ENCODE measurements around the gene RCAN2.

The RCAN2 gene

GRCh38 chr6:46421939-46422338, 69.3 kb downstream of the RCAN2 start:
- TF ChIP-seq CTCF (IDR thresholded peaks at IDR 0.05; ENCODE audit: control insufficient read depth, extremely low read depth, insufficient read depth): no peak
- DNase-seq (ENCODE audit: low read depth): no peak
- H3K4me3 ChIP-seq (ENCODE audit: low read depth, low read length): no peak overlapping the region

- TF ChIP-seq CTCF (IDR thresholded peaks at IDR 0.05; ENCODE audit: control insufficient read depth, extremely low read depth, insufficient read depth): no peak
- no peak overlapping the region for H3K4me3 ChIP-seq (ENCODE audit: low read depth, low read length)
- DNase-seq (ENCODE audit: low read depth): no peak
These were observed 70.2 kb downstream of the RCAN2 start for GRCh38 chr6:46420921-46421638.

- no peak overlapping the region for H3K4me3 ChIP-seq (ENCODE audit: low read depth, low read length)
- DNase-seq (ENCODE audit: low read depth): peak; percentile 41
These were observed 71.7 kb downstream of the RCAN2 start for GRCh38 chr6:46419576-46420002.

DNA sequence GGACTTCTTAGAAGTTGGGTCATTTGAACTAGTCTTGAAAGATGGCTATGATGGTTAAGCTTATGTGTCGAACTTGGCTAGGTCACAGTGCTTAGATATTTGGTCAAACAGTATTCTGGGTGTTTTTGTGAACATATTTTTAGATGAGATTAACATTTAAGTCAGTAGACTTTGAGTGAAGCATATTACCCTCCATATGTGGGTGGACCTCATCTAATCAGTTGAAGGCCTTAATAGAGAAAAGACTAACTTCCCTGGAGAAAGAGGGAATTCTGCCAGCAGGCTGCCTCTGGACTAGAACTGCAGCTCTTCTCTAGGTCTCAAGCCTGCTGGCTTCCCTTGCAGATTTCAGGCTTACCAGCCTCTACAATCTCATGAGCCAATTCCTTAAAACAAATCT, 76.9 kb downstream of the RCAN2 start:
- no peak for DNase-seq (ENCODE audit: low read depth)
- no peak for TF ChIP-seq CTCF (IDR thresholded peaks at IDR 0.05; ENCODE audit: control insufficient read depth, extremely low read depth, insufficient read depth)
- H3K4me3 ChIP-seq (ENCODE audit: low read depth, low read length): no peak overlapping the region

More at GRCh38 chr6:46419576-46420002, 71.7 kb downstream of the RCAN2 start:
- TF ChIP-seq CTCF (IDR thresholded peaks at IDR 0.05; ENCODE audit: control insufficient read depth, extremely low read depth, insufficient read depth): peak; percentile 80

GRCh38 chr6:46412662-46413061, 78.6 kb downstream of the RCAN2 start:
- TF ChIP-seq CTCF (IDR thresholded peaks at IDR 0.05; ENCODE audit: control insufficient read depth, extremely low read depth, insufficient read depth): no peak
- H3K4me3 ChIP-seq (ENCODE audit: low read depth, low read length): no peak overlapping the region
- no peak for DNase-seq (ENCODE audit: low read depth)

DNA sequence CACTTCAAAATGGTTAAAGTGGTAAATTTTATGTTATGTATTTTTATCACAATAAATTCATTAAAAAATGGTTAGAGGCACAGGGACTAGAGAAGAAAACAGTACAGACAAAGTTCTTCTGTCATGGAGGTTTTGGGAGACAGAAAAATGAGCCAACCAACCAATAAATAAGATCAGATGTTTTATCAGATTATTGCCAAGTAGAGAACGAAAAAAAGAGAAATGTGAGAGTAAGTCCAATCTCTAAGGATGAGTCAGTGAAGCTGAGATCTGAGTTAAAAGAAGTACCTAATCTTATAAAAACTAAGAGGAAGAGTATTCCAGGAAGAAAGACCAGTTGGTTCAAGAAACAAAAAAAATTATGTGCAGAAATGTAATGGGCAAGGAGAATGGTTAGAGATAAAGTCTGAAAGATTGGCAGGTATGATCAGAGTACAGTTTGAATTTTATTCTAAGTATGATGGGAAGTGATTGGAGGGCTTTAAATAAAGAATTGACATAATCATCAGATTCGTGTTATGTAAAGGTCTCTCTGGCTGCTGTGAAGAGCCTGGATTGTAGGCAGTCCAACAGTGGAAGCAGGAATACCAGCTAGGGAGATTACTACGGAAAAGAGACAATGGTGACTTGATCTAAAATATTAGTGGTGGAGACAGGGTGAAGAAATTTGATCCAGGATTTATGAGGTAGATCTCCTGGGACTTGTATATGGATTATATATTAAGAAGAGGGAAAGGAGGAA, 79.6 kb downstream of the RCAN2 start:
- H3K4me3 ChIP-seq (ENCODE audit: low read depth, low read length): no peak overlapping the region
- TF ChIP-seq CTCF (IDR thresholded peaks at IDR 0.05; ENCODE audit: control insufficient read depth, extremely low read depth, insufficient read depth): no peak
- no peak for DNase-seq (ENCODE audit: low read depth)
